ENCODE data around the gene SETD4. TPM values are rescaled to one million over a fixed set of nuclear protein-coding genes. Genes with fewer than 3 reads are reported as not detected.
"Not testable (repeated sequence)": the region's sequence is repeated elsewhere in the genome, so short reads cannot be mapped to it uniquely, and the experiment has no call there.

SETD4 gene
- total RNA-seq, 1 donor from 2014 or later: 25.3 TPM

DNA sequence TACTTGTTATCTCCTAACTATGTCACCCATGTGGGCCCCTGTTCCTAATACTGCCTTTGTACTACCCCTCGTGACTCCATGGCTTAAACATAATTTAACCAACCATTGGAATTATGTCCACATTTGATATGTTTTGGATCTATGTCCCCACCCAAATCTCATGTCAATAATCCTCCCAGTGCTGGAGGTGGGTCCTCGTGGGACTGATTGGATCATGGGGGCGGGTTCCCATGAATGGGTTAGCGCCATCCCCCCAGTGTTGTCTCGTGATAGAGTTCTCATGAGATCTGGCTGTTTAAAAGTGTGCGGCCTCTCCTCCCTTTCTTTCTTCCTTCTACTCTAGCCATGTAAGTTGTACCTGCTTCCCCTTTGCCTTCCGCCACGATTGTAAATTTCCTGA, 19.3 kb upstream of the SETD4 start:
- FAIRE-seq (no peak), DNase-seq (ENCODE audit: low spot score in 2 of 2) (no peak)

DNA sequence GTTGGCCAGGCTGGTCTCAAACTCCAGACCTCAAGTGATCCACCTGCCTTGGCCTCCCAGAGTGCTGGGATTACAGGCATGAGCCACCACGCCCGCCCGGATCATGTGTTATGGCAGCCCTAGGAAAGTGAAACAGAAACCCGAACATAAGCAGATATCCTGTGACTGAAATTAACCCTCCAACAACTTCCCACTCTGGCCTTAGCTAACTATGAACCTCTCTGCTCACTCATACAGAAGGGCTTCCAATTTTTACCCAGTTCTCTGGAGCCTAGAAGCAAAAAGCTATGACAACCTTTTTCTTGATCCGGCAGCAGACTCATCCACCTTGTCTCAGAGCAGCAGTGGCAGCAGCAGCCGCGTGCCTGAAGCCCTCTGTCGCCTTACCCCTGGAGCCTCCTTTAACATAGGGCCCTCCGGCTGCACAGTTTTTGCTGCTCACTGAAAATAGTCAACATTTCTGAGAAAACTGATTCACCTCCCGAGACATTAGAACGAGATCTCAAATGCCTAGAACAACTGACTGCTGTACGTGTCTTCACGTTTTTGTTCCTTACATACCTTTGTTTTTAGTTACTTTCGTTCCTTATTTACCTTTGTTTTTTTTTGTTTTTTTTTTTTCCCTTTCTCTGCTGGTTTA, 18.8 kb upstream of the SETD4 start:
- FAIRE-seq: no peak

DNA sequence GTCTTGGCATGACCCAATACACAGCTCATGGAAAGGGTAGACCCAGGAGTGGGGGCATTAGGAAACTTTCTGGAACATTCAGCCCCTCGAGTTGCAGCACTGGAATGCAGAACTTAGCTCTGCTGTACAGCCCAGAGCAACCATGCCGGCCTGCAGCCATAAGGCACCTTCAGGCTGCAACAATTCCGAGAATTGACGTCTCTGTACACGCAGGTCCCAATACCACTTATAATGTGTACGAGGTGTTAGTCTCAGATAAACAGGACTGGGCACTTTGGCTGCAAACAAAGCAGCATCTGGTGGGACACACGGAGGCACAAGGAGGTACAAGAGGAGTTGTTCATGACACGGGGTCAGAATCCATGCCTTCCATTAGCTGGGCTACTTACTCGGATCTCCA, 17.4 kb upstream of the SETD4 start:
- FAIRE-seq (no peak), DNase-seq (ENCODE audit: low spot score in 2 of 2) (no peak)

More for the DNA sequence above, 18.8 kb upstream of the SETD4 start:
- DNase-seq (ENCODE audit: low spot score in 2 of 2): no peak

DNA sequence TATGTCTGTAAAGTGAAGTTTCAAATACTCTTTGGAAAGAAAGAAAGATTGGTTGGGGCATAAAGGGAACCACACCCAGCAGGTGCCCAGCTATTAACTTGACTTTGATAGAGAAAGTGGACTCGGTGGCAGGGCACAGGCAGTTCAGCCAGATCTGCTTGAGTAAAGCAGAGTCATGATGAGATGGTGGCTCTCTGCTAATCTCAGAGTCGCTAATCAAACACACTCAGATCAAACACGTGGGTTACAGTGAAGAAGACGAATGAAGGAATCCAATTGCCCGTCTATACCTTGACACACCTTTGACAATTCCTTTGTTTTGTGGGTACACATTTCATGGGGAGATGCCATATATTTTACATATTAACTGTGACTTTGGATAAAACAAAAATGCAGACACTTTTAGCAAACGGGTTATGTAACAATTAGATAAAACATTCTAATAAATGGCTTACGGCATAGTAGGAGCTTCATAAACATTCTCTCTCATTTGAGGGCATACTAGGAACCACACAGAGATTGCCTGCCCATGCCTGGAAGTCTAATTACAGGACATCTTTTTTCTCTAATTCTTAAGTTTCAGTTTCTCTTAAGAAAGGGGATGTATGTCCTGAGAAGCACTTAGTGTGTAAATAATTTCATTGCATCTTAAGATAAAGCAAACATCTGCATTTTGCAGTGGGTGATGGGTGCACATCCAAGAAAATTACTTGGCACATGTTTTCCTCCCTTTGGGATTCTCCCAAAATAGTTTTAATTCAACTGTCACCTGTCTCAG, 16.7 kb upstream of the SETD4 start:
- DNase-seq (ENCODE audit: low spot score in 2 of 2): no peak
- FAIRE-seq: no peak

DNA sequence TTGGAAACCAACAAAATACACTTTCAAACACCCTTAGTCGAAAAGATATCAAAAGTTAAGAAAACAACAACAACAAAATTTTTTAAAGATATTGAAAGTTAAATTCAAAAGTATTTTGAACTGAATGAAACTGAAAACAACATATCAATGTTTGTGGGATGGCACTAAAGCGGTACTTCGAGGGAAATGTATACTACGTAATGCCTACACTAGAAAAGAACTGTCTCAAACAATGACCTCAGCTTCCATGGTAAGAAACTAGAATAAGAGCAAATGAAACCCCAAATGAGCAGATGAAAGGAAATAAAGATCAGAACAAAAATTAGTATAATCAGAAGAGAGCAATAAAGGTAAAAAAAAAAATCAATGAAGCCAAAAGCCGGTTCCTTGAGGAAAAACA, 15.6 kb upstream of the SETD4 start:
- FAIRE-seq (peak; percentile 24), DNase-seq (ENCODE audit: low spot score in 2 of 2) (no peak)

DNA sequence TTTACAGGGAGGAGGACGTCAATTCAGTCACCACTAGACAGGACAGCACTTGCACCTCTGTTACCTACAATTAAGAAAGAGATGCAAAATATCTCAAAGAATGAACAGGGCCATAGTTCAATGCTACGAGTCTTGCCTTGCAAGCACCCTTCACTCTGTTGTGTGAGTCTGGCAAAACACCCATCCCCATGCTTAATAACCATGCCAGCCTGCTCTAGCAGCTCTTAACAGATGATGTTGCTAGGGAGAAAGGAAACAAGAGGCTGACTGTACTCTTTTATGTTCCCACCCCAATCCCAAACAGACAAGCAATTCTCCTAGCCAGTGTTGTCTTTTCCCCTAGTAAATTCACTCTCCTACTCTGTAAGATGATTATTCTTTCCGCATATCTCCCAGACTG, 14.8 kb upstream of the SETD4 start:
- peak in 1 of 2 donors; percentile 28 for DNase-seq (ENCODE audit: low spot score in 2 of 2)
- no peak for FAIRE-seq

DNA sequence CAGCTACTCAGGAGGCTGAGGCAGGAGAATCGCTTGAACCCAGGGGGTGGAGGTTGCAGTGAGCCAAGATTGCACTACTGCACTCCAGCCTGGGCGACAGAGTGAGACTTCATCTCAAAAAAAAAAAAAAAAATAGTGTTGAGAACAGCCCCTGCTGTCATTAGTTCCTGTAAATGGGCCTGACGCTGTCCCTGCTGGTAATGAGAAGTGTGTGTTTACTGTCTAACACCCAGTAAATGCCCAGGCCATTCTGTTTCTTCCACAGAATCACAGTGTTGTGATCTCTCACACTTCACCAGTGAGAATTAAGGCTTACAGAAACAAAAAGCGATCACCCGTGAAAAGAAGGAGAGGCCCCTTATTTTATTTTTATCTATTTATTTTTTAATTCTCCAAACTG, 13.6 kb upstream of the SETD4 start:
- DNase-seq (ENCODE audit: low spot score in 2 of 2): not testable (repeated sequence)

DNA sequence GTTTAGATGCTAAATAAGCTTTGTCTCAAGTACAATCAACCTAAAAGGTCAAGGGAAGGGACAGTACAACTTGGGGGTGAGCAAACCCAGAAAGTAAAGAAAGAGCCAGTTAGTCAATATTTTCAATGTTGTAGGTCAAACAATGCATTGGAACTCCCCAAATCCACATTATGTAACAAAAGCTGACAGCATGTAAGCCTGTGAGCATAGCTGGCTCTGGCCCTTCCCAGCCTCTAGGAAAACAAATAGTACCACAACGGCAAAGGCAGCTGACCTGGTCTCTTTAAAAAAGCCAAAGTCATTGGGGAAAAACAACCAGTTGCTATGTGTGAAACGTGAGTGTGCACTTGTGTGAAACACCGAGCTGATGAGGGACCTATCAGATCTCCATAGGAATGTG, 12.9 kb upstream of the SETD4 start:
- DNase-seq (ENCODE audit: low spot score in 2 of 2) (no peak), FAIRE-seq (no peak)

More for the DNA sequence above, 13.6 kb upstream of the SETD4 start:
- not testable (repeated sequence) for FAIRE-seq

DNA sequence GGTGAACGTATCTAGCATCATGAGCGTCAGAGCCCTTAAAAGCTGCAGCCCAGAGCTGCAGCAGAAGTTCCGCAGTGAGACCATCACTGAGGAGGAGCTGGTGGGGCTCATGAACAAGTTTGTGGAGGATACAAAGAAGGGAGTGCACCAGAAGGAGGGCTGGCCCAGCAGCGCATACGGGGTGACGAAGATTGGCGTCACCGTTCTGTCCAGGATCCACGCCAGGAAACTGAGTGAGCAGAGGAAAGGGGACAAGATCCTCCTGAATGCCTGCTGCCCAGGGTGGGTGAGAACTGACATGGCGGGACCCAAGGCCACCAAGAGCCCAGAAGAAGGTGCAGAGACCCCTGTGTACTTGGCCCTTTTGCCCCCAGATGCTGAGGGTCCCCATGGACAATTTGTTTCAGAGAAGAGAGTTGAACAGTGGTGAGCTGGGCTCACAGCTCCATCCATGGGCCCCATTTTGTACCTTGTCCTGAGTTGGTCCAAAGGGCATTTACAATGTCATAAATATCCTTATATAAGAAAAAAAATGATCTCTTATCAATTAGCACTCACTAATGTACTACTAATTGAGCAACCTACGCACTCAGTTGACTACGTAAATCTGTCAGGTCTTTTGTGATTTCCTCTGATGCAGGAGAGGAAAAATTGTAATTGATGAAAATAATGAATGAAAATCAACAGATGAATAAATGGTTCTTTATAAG, 12.3 kb upstream of the SETD4 start:
- DNase-seq (ENCODE audit: low spot score in 2 of 2) (no peak), FAIRE-seq (no peak)

DNA sequence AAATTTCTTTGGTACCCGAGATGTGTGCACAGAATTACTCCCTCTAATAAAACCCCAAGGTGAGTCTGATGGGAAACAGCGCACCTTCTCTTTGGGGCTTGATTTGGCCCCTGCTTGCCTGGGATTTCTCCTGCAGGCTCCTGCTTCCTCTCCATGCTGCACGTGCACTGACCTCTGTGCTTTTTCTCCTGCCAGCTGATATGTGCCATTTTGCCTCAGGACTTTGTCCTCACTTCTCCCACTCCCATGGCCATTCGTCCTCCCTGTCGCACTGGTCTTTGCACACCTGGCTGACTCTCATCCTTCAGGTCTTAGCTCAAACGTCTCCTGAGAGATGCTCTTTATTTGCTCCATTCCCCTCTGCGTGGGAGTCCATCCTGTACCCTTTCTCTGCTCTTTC, 10.7 kb upstream of the SETD4 start:
- FAIRE-seq: no peak
- no peak for DNase-seq (ENCODE audit: low spot score in 2 of 2)

DNA sequence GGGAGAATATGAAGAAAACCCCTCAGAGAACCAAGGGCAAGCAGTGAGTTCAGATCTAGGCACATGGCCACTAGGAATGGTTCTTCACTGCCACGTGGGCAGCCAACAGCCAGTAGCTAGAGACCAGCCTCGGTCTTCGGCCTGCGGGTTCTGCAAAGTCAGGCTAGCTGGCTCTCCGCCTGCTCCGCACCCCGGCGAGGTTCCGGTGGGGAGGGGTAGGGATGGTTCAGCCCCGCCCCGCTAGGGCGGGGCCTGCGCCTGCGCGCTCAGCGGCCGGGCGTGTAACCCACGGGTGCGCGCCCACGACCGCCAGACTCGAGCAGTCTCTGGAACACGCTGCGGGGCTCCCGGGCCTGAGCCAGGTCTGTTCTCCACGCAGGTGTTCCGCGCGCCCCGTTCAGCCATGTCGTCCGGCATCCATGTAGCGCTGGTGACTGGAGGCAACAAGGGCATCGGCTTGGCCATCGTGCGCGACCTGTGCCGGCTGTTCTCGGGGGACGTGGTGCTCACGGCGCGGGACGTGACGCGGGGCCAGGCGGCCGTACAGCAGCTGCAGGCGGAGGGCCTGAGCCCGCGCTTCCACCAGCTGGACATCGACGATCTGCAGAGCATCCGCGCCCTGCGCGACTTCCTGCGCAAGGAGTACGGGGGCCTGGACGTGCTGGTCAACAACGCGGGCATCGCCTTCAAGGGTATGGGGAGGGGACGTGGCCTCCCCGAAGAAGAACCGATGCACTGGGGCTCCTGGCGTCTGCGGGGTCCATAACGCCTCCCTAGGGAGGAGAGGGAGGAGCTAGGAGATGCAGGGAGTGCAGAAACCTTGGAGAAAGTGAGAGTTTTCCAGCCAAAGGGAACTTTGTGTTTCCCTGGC, 9.6 kb upstream of the SETD4 start, which contains the start of gene CBR1:
Gene CBR1 (plus strand): TSS at position 312 of the 871 bp plus-strand sequence. CDS start 92 bp downstream, at position 404.
- DNase-seq (ENCODE audit: low spot score in 2 of 2): peak; percentile 80 to 83
- no peak for FAIRE-seq

DNA sequence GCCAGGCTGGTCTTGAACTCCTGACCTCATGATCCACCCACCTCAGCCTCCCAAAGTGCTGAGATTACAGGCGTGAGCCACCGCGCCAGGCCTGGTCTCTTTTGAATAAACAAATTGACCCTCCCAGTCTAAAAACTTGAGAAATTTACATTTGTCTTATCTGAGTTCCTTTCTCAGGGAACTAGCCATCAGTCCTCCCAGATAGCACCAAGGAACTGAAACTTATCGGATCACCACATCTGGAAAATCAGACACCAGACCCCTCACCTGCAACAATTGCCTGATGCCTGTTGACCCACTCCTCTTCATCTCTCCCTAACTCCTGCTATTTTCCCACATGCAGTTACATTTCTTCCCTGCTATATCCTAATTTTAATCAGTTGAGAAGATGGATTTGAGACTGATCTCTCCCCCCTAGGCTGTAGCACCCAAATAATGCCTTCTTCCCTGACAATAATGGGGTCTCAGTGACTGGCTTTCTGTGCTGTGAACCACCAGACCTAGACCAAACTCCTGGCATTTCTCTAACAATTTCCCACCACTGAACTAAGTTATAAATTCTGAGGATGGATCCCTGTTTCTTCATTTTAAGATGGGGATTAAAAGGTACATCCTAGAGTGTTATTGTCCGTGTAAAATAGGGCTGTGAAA, 8.5 kb upstream of the SETD4 start:
- no peak for DNase-seq (ENCODE audit: low spot score in 2 of 2)
- no peak for FAIRE-seq

DNA sequence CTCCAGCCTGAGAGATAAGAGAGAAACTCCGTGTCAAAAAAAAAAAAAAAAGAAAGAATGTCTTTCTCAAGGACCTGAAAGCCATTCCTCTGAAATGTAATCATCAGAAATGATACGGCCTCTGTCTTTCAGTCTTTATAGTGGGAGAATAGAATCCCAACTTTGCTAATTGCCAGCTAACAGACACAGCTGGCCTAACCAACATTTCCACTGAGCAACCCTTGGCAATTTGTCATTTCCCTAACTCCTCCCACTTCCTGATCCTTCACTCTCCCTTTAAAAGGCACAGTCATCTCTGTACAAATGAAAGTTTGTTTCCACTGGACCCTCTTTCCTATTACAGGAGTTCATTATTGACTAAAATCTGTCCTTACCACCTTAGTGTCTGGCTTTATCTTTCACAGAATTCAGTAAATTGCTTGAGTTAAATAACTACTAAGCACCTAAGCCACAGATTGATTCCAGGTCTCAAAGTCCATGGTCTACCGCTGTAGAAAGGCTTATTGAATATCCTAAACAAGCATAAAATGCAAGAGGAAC, 5.2 kb upstream of the SETD4 start:
- DNase-seq (ENCODE audit: low spot score in 2 of 2) (no peak), FAIRE-seq (no peak)

DNA sequence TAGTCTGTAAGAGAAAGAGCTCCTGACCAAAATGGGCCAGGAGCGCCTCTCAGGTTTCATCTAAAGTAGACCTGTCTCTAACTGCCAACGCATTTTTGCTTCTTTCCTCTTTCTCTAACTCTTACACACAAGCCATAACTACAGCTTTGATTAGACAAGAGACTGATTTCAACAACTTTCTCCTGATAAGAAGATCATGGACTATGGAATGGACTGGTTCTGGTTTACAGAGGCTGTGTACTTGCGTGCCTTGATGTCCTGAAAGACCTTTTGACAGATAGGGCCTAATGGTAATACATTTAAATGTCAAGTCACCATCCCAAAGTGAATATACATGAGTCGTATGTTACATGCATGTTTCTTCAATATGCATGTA, 3.7 kb upstream of the SETD4 start:
- no peak for DNase-seq (ENCODE audit: low spot score in 2 of 2)
- FAIRE-seq: no peak

DNA sequence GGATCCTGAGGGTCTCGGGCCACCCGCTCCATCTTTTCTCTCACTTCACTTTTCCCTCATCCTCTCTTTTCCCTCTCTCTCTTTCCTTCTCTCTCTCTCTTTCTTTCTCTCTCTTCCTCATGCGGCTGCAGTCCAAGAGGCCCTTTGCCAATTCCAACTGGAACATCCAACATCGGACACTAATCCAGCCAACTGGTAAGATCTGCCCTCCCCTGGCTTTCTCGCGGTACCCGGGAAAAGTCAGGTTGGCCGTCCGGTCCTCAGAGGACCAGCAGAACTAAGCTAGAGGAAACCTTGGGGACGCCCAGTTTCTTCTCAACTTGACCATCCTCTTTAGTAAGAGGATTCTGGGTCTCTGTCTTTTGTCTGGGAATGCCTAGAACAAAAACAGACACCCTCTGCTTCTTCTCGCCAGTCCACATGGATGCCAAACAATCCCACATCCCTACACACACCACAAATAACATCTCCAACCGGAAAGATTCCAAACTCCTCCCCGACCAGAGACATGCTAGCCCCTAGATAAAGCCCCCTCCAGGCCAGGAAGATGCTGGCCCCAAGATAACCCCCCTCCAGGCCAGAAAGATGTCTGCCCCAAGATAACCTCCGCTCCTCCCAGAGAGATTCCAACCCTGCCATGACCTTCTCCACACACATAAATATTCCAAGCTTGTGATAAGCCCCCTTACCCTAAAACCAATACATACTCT, 3.2 kb upstream of the SETD4 start:
- no peak for FAIRE-seq
- no peak for DNase-seq (ENCODE audit: low spot score in 2 of 2)

DNA sequence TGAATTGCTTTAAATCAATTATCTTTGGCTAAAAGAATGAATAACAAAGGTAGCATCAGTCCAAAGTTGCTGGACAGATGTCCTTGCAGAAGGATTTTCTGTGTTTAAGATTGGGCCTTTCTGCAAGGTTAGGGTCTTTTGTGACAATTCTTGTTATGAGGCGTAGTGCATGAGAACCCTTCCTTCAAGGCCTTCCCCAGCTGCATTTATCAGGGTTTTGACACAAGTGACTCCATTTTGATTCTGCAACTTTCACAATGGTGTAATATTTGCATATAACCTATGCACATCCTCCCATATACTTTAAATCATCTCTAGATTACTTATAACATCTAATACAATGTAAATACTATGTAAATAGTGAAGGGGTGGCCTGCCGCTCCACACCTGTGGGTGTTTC, 1.1 kb upstream of the SETD4 start:
- DNase-seq (ENCODE audit: low spot score in 2 of 2) (no peak), FAIRE-seq (no peak)

DNA sequence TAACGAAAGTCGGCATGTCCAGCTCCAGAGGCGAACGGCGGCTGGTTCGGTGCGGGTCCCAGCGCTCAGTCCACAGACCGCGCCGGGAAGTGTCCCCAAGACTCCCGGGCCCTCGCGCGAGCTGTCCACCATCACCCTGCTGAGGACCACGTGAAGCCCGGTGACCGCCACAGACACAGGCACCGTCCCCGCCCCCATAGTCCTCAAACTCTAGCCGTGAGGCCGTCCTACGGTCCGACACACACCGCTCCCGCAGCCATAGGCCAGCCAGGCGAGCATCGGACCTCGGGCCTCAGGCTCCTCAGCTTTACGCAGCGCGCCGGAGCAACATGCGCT, 535 bp downstream of the SETD4 start:
- DNase-seq (ENCODE audit: low spot score in 2 of 2): peak in 1 of 2 donors; percentile 54
- FAIRE-seq: no peak

DNA sequence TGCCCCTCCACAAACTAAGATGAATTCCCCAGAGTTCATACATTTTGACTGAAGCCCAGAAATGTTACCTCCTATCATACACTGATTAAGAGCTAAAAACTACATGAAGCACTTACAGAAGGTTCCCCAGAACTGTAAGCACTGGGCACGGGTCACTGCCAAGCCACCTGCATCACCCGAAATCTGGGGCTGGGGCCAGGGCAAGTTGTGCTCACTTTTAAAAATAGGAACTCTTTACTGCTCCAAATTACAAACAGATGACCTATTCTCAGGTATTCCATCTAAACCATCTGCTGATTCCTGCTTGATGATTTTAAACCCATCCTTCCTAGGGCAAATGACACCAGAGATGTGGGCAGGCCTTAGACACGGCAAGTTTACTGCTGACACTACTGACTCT, 4.8 kb downstream of the SETD4 start:
- DNase-seq (ENCODE audit: low spot score in 2 of 2) (no peak), FAIRE-seq (no peak)

DNA sequence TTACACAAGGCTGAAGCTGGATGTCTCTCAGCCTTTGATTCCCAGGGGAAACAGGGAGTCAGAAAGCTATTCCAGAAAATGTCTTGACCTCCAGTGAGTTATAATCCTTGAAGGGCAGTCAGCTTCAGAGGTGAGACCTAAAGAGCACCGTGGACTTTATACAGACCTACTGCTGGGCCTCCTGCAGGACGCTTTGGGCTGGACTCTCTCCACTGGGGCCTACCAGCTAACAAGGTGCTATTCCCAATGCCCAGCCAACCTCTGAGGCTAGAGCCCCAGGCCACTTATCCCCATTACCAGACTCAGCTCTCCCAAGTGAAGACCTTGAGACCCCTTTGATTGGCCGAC, 6.6 kb downstream of the SETD4 start:
- FAIRE-seq (no peak), DNase-seq (ENCODE audit: low spot score in 2 of 2) (no peak)

Measured in frontal cortex (tissue), 4 donors.